ENCODE data around the gene SLC25A25. TPM values are rescaled to one million over a fixed set of nuclear protein-coding genes. Genes with fewer than 3 reads are reported as not detected.

SLC25A25 gene
- total RNA-seq, 1 experiment from 2014 or later = 18.5 TPM

GRCh38 chr9:128150594-128151308 is 82.7 kb downstream of the SLC25A25 start:
- TF ChIP-seq CTCF (IDR thresholded peaks at IDR 0.05; ENCODE audit: insufficient read depth in 1 of 2, low read depth in 1 of 2, low read length in 1 of 2, severe bottlenecking in 1 of 2, unreplicated experiment in 1 of 2) = peak; percentile 13 to 39
- no TSS peak for BruUV-seq (replicated peaks)
- peak; percentile 31 to 43 for DNase-seq
- Mint-ChIP-seq H3K27me3 (ENCODE audit: insufficient read depth, unreplicated experiment) (no peaks in the 10 kb centered on the region), H3K4me1 (ENCODE audit: low read depth, unreplicated experiment) (no peaks in the 10 kb centered on the region), H3K4me3 (ENCODE audit: unreplicated experiment) (no peak overlapping the region), H3K9me3 (ENCODE audit: unreplicated experiment) (no peaks in the 10 kb centered on the region), H3K36me3 (ENCODE audit: insufficient read depth, unreplicated experiment) (no peaks in the 10 kb centered on the region), H3K27ac (ENCODE audit: unreplicated experiment) (no peak overlapping the region)
- no peak overlapping the region for H3K4me3 ChIP-seq (ENCODE audit: low read depth, low read length)
- no peaks in the 10 kb centered on the region for H3K27me3 ChIP-seq (replicated peaks; ENCODE audit: control insufficient read depth, insufficient read depth, low read length)
- H3K9me3 ChIP-seq = no peaks in the 10 kb centered on the region
- ChIA-PET CTCF (interaction anchor here (0.7 to 1.8 kb wide), 3 partner anchors 9 to 401 kb away, joined by 3 to 4 read pairs (median 3); partner anchors contain the start of genes BBLN and SPTAN1), POLR2A (no interaction called here)
- H3K36me3 ChIP-seq (ENCODE audit: control insufficient read depth, insufficient read depth, low read length) = no peaks in the 10 kb centered on the region
- intact Hi-C loops (cut with micrococcal nuclease; ENCODE audit: unreplicated experiment) = no loop called here
- peaks cover 8% of the 10 kb centered on the region; the same call in 1 of the 2 replicates for H3K4me1 ChIP-seq

- Histone ChIP-seq H3K36me3 (ENCODE audit: control insufficient read depth, insufficient read depth, low read length) (no peaks in the 10 kb centered on the region), H3K27me3 (replicated peaks; ENCODE audit: control insufficient read depth, insufficient read depth, low read length) (no peaks in the 10 kb centered on the region), H3K4me3 (ENCODE audit: low read depth, low read length) (no peak overlapping the region), H3K9me3 (no peaks in the 10 kb centered on the region), H3K4me1 (peaks cover under 1% of the 10 kb centered on the region; the same call in 1 of the 2 replicates)
- Mint-ChIP-seq H3K36me3 (ENCODE audit: insufficient read depth, unreplicated experiment) (no peaks in the 10 kb centered on the region), H3K4me1 (ENCODE audit: low read depth, unreplicated experiment) (no peaks in the 10 kb centered on the region), H3K27me3 (ENCODE audit: insufficient read depth, unreplicated experiment) (no peaks in the 10 kb centered on the region), H3K27ac (ENCODE audit: unreplicated experiment) (no peak overlapping the region), H3K4me3 (ENCODE audit: unreplicated experiment) (no peak overlapping the region), H3K9me3 (ENCODE audit: unreplicated experiment) (no peaks in the 10 kb centered on the region)
- peak in 1 of 2 experiments; percentile 23 for DNase-seq
- intact Hi-C loops (cut with micrococcal nuclease; ENCODE audit: unreplicated experiment) = no loop called here
- no TSS peak for BruUV-seq (replicated peaks)
- ChIA-PET CTCF (interaction anchor here (1.8 kb wide), 1 partner anchor 8 kb away, joined by 4 read pairs; the partner anchor contains the start of gene BBLN), POLR2A (no interaction called here)
- TF ChIP-seq CTCF (IDR thresholded peaks at IDR 0.05; ENCODE audit: insufficient read depth in 1 of 2, low read depth in 1 of 2, low read length in 1 of 2, severe bottlenecking in 1 of 2, unreplicated experiment in 1 of 2) = no peak
These were observed 83.5 kb downstream of the SLC25A25 start for GRCh38 chr9:128151309-128152132.

GRCh38 chr9:128152133-128153059 is 84.4 kb downstream of the SLC25A25 start:
- Histone ChIP-seq H3K9me3 (no peaks in the 10 kb centered on the region), H3K4me1 (no peaks in the 10 kb centered on the region), H3K4me3 (ENCODE audit: low read depth, low read length) (no peak overlapping the region), H3K27me3 (replicated peaks; ENCODE audit: control insufficient read depth, insufficient read depth, low read length) (no peaks in the 10 kb centered on the region), H3K36me3 (ENCODE audit: control insufficient read depth, insufficient read depth, low read length) (no peaks in the 10 kb centered on the region)
- no peaks in the 10 kb centered on the region for H3K27me3 Mint-ChIP-seq (ENCODE audit: insufficient read depth, unreplicated experiment)
- H3K4me1 Mint-ChIP-seq (ENCODE audit: low read depth, unreplicated experiment) = no peaks in the 10 kb centered on the region
- H3K27ac Mint-ChIP-seq (ENCODE audit: unreplicated experiment) = no peak overlapping the region
- DNase-seq = peak in 1 of 2 experiments; percentile 28
- TF ChIP-seq CTCF (IDR thresholded peaks at IDR 0.05; ENCODE audit: insufficient read depth in 1 of 2, low read depth in 1 of 2, low read length in 1 of 2, severe bottlenecking in 1 of 2, unreplicated experiment in 1 of 2) = no peak
- no TSS peak for BruUV-seq (replicated peaks)
- no peak overlapping the region for H3K4me3 Mint-ChIP-seq (ENCODE audit: unreplicated experiment)
- CTCF ChIA-PET = no interaction called here
- no peaks in the 10 kb centered on the region for H3K9me3 Mint-ChIP-seq (ENCODE audit: unreplicated experiment)
- no peaks in the 10 kb centered on the region for H3K36me3 Mint-ChIP-seq (ENCODE audit: insufficient read depth, unreplicated experiment)
- intact Hi-C loops (cut with micrococcal nuclease; ENCODE audit: unreplicated experiment) = no loop called here
- POLR2A ChIA-PET = no interaction called here

Data from Caco-2 (cell line).